ENCODE measurements around the gene PIAS1. TPM values are rescaled to one million over a fixed set of nuclear protein-coding genes. Genes with fewer than 3 reads are reported as not detected.
"Not testable (repeated sequence)": the region's sequence is repeated elsewhere in the genome, so short reads cannot be mapped to it uniquely, and the experiment has no call there.

The PIAS1 gene
- total RNA-seq, 1 donor from 2014 or later: 18.8 TPM

- DNase-seq (ENCODE audit: low spot score in 2 of 2): peak in 1 of 2 donors; percentile 7
- no peak for FAIRE-seq
These were observed 174.2 kb downstream of the PIAS1 start for GRCh38 chr15:68228143-68228970.

GRCh38 chr15:68228971-68229385, 174.9 kb downstream of the PIAS1 start:
- DNase-seq (ENCODE audit: low spot score in 2 of 2): no peak
- FAIRE-seq: no peak

- FAIRE-seq: no peak
- peak; percentile 94 to 95 for DNase-seq (ENCODE audit: low spot score in 2 of 2)
These were observed 175.5 kb downstream of the PIAS1 start, which contains the start of gene CLN6 for GRCh38 chr15:68229386-68230156. Gene CLN6, minus strand, starts transcription at chr15:68229728. Its CDS starts 144 bp downstream, at chr15:68229584.

GRCh38 chr15:68230157-68231100, 176.3 kb downstream of the PIAS1 start:
- FAIRE-seq: no peak
- no peak for DNase-seq (ENCODE audit: low spot score in 2 of 2)

- no peak for FAIRE-seq
These were observed 177.1 kb downstream of the PIAS1 start for GRCh38 chr15:68231102-68231818.

GRCh38 chr15:68232449-68232848, 178.3 kb downstream of the PIAS1 start:
- DNase-seq (ENCODE audit: low spot score in 2 of 2): no peak

More at GRCh38 chr15:68231102-68231818, 177.1 kb downstream of the PIAS1 start:
- no peak for DNase-seq (ENCODE audit: low spot score in 2 of 2)

GRCh38 chr15:68232937-68233336, 178.8 kb downstream of the PIAS1 start:
- FAIRE-seq: no peak

More at GRCh38 chr15:68232449-68232848, 178.3 kb downstream of the PIAS1 start:
- FAIRE-seq: no peak

GRCh38 chr15:68234060-68234459, 179.9 kb downstream of the PIAS1 start:
- no peak for FAIRE-seq
- DNase-seq (ENCODE audit: low spot score in 2 of 2): no peak

More at GRCh38 chr15:68232937-68233336, 178.8 kb downstream of the PIAS1 start:
- DNase-seq (ENCODE audit: low spot score in 2 of 2): no peak

- not testable (repeated sequence) for DNase-seq (ENCODE audit: low spot score in 2 of 2); FAIRE-seq
These were observed 180.4 kb downstream of the PIAS1 start for GRCh38 chr15:68234520-68234919.

- DNase-seq (ENCODE audit: low spot score in 2 of 2): no peak
These were observed 180.9 kb downstream of the PIAS1 start for GRCh38 chr15:68235022-68235421.

GRCh38 chr15:68239025-68239424, 184.9 kb downstream of the PIAS1 start:
- FAIRE-seq (no peak), DNase-seq (ENCODE audit: low spot score in 2 of 2) (no peak)

More at GRCh38 chr15:68235022-68235421, 180.9 kb downstream of the PIAS1 start:
- FAIRE-seq: no peak

- no peak for FAIRE-seq
- DNase-seq (ENCODE audit: low spot score in 2 of 2): no peak
These were observed 187.2 kb downstream of the PIAS1 start for GRCh38 chr15:68241088-68241935.

Other genes with a start within 250 kb of the PIAS1 start
- 0.41 TPM for gene SKOR1, start 228.8 kb upstream of the PIAS1 start, total RNA-seq
- gene RNU6-1, start 214.3 kb upstream of the PIAS1 start, total RNA-seq: not detected
- 1.6 TPM for gene CALML4, start 151.0 kb downstream of the PIAS1 start, total RNA-seq
- 3.7 TPM for gene CLN6, start 175.4 kb downstream of the PIAS1 start, total RNA-seq
- 213 TPM for gene FEM1B, start 223.4 kb downstream of the PIAS1 start, total RNA-seq